ENCODE results near the gene TPP2.

DNA sequence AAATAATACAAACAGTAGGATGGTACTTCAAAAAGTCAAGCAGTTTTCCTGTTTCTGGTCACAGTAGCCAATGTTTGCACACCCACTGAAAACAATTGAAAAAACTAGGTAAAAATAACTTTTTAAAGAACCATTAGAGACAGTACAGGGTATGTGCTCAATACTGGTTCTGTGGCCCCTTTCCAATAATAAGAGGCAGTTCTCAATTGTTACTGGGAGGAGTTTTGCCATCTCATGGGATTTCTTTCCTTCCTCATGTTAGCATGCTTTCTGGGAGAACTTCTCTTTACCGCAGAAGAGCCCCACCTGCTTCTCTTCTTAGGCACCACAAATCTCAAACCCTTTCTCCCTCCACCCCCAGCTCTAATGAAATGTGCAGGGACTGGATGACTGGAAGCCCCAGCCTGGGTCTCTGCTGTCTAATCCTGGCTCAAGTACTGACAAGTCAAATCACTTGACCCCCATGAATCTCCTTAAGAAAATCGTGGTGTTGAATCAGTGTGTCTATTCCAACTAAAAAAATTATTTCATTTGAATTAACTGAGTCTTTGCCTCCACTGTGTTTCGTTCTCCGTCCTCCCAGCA is 83.4 kb downstream of the TPP2 start:
- TF ChIP-seq, protein P1, sequence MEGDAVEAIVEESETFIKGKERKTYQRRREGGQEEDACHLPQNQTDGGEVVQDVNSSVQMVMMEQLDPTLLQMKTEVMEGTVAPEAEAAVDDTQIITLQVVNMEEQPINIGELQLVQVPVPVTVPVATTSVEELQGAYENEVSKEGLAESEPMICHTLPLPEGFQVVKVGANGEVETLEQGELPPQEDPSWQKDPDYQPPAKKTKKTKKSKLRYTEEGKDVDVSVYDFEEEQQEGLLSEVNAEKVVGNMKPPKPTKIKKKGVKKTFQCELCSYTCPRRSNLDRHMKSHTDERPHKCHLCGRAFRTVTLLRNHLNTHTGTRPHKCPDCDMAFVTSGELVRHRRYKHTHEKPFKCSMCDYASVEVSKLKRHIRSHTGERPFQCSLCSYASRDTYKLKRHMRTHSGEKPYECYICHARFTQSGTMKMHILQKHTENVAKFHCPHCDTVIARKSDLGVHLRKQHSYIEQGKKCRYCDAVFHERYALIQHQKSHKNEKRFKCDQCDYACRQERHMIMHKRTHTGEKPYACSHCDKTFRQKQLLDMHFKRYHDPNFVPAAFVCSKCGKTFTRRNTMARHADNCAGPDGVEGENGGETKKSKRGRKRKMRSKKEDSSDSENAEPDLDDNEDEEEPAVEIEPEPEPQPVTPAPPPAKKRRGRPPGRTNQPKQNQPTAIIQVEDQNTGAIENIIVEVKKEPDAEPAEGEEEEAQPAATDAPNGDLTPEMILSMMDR (IDR thresholded peaks at IDR 0.05), result no peak
- no peak for TF ChIP-seq POLR2A (IDR thresholded peaks at IDR 0.05)

All from esophagus squamous epithelium (tissue), 4 donors.